Measurements from ENCODE around the gene ACVRL1.

DNA sequence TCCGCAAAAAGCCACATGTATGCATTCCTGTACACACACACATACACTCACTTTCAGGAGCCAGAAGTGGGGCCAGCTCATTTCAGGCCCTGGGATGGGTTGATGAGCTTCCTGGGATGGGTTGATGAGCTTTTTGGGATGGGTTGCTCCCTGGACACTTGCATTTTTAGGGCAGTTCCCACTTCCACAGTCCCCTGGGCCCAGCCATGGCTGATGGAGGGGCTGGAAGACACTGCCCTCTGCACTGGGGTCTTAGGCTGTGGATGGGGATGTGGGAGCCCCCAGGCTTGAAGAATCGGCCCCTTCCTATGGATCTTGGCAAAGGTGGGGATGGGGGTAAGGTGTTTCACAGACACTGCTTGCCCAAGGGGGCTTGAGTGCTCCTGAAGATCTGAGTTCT, 12.7 kb downstream of the ACVRL1 start:
- TF ChIP-seq, protein P1, sequence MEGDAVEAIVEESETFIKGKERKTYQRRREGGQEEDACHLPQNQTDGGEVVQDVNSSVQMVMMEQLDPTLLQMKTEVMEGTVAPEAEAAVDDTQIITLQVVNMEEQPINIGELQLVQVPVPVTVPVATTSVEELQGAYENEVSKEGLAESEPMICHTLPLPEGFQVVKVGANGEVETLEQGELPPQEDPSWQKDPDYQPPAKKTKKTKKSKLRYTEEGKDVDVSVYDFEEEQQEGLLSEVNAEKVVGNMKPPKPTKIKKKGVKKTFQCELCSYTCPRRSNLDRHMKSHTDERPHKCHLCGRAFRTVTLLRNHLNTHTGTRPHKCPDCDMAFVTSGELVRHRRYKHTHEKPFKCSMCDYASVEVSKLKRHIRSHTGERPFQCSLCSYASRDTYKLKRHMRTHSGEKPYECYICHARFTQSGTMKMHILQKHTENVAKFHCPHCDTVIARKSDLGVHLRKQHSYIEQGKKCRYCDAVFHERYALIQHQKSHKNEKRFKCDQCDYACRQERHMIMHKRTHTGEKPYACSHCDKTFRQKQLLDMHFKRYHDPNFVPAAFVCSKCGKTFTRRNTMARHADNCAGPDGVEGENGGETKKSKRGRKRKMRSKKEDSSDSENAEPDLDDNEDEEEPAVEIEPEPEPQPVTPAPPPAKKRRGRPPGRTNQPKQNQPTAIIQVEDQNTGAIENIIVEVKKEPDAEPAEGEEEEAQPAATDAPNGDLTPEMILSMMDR (IDR thresholded peaks at IDR 0.05; ENCODE audit: low read length) = no peak
- TF ChIP-seq EZH2 (optimal IDR thresholded peaks at IDR 0.05; ENCODE audit: low read depth, low read length) (no peak), EZH2phosphoT487 (IDR thresholded peaks at IDR 0.05; ENCODE audit: low read length) (no peak)
